ENCODE data around the gene PDIK1L.
"Not testable (repeated sequence)": the region's sequence is repeated elsewhere in the genome, so short reads cannot be mapped to it uniquely, and the experiment has no call there.

PDIK1L gene

DNA sequence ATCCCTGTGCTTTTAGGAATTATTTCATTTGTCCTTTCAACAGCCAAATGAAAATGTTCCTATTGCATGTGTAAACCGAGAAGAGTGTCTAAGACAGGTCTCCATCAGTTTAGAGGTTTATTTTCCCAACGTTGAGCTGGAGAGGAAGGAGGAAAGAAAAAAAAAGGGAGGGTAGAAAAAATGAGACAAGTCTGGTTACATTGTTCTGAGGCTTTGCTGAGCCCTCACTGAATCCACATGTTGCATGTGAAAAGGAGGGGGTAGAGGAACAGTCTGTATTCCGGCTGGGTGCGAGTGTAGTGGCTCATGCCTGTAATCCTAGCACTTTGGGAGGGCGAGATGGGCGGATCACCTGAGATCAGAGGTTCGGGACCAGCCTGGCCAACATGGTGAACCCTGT, 19.2 kb upstream of the PDIK1L start:
- DNase-seq = no peak

DNA sequence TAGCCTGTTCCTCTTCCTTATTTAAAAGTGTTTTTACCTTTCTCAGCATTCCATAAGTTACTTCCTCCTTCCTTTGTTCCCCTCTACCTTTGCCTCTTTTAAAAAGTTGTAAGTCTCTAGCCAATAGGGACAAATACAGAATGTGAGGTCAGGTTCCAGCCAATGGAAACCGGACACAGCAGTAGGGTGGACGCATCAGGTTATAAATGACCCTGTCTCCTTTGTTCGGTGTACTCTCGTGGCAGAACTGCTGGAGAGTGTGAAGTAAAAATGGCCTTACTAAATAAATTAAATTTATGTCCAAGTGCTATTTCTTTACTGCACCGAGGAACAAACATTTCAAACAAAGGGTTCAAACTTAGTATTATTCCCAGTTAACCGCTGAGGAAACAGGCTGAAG, 18.1 kb upstream of the PDIK1L start:
- DNase-seq = not testable (repeated sequence)

GRCh38 chr1:26094076-26094669, 17.5 kb upstream of the PDIK1L start:
- DNase-seq = no peak

GRCh38 chr1:26094677-26095383, 16.8 kb upstream of the PDIK1L start:
- no peak for DNase-seq

- no peak for DNase-seq
Observed at GRCh38 chr1:26096471-26096870, 15.2 kb upstream of the PDIK1L start.

- DNase-seq = no peak
Observed at GRCh38 chr1:26097696-26098095, 13.9 kb upstream of the PDIK1L start.

DNA sequence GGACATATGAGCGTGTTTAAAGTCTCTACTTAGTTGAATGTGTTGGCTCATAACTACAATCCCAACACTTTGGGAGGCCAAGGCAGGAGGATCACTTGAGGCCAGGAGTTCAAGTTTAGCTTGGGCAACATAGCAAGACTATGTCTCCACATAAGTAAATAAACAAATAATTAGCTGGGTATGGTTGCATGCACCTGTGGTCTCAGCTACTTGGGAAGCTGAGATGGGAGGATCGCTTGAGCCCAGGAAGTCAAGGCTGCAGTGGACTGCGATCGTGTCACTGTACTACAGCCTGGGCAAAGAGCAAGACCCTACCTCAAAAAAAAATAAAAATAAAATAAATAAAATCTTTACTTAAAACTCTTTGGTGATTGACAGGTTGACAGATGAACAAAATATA, 13.0 kb upstream of the PDIK1L start:
- DNase-seq = no peak

- no peak for DNase-seq
Observed at GRCh38 chr1:26099780-26100179, 11.8 kb upstream of the PDIK1L start.

DNA sequence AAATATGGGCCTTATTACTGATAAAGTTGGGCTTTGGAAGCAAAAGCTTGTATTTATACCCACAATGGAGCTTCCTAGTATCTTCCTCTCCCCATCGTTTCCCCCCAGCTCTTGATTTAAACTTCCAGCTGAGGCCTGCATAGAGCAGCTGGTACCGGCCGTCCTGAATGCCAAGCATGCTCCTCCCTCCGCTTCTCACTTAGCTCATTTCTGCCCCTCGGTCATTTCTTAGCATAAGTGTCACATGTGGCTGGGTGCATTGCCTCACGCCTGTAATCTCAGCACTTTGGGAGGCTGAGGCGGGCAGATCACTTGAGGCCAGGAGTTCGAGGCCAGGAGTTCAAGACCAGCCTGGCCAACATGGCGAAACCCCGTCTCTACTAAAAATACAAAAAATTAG, 11.4 kb upstream of the PDIK1L start:
- not testable (repeated sequence) for DNase-seq

DNA sequence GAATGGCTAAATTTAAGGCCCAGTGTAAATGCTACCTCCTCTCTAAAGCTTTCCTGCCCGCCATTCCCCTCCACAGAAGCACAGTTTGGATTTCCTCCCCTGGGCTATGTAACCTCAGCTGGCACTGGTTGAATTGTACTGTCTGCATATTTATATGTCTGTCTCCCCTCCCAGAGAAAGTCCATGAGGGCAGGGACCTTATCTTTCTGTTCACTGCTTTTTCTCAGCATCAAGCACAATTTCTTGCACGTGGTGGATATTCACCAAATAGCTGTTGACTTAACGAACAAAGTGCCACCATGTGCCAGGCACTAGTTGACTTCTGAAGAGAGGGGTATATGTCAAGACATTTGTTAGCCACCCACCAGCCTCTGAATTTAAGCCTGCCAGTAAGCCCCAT, 9.5 kb upstream of the PDIK1L start:
- DNase-seq = no peak

- DNase-seq = no peak
Observed at GRCh38 chr1:26102526-26102925, 9.1 kb upstream of the PDIK1L start.

DNA sequence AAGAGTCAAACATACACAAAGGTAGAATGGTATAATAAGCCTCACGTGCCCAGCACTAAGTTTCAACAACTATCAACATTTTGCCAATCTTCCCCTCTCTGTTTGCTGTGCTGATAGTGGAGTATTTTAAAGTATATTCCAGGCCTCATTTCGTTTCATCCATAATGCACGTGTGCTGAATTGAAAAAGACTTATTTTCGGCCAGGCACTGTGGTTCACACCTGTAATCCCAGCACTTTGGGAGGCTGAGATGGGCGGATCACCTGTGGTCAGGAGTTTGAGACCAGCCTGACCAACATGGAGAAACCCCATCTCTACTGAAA, 6.4 kb upstream of the PDIK1L start:
- DNase-seq = not testable (repeated sequence)

DNA sequence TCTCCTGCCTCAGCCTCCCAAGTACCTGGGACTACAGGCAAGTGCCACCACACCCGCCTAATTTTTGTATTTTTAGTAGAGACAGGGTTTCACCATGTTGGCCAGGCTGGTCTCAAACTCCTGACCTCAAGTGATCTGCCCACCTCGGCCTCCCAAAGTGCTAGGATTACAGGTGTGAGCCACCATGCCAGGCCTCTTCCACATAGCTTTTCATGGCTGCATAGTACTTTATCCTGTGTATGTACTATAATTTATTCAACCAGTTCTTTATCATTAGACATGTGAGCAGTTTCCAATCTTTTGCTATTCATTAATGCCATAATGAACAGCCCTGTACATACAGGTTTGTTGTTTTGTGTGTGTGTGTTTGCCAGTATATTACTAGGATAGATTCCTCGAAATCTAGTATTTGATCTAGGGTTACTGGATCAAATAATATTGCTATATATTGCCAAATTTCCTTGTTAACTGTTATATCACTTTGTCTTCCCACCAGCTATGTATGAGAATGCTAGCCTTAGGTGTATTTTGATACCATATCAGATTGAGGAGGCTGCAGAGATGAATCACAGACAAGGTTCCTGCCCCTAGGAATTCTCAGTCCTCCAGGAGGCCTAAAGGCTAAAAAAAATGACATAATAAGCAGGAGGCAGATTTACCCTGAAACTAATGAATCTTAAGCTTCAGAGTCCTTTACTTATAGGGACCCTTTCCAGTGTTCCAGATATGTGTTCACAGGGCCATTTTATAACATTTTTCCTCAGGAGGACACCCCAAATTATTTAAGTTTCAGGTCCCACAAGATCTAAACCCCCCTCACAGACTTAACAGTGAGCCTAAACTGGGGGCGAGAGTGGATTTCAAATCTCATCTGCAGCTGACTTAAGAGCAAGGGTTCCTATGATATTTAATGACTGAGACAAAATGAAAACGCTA, 2.1 kb upstream of the PDIK1L start:
- DNase-seq = no peak

- peak; percentile 81 for DNase-seq
Observed at GRCh38 chr1:26110731-26111529, 694 bp upstream of the PDIK1L start.

- no peak for DNase-seq
Observed at GRCh38 chr1:26112407-26112775, 767 bp downstream of the PDIK1L start.

DNA sequence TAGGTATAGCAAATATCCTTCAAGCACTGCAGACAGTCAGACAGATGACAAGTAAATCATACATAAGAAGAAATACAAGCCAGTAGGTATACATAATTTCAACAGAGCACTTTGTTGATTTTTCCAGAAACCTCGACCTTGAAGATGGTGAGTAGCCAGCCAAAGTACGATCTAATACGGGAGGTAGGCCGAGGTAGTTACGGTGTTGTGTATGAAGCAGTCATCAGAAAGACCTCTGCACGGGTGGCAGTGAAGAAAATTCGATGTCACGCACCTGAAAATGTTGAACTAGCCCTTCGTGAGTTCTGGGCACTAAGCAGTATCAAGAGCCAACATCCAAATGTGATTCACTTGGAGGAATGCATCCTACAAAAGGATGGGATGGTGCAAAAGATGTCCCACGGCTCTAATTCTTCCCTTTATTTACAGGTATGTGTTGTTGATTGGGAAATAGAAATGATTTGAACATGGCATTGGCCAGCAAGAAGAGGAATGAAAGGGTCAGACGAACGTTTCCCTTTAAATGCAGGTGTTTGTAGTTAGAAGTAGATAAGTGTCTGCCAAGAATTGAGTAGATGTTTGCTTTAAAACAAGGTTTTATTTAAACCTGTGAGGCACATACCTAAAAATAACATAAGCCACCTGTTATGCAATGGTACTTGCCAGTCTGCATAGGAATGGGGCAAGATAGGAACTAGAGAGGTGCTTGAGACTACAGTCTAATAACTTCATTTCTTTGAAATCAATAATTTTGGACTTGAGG, 2.7 kb downstream of the PDIK1L start:
- no peak for DNase-seq

GRCh38 chr1:26119892-26120608, 8.4 kb downstream of the PDIK1L start:
- DNase-seq = no peak

DNA sequence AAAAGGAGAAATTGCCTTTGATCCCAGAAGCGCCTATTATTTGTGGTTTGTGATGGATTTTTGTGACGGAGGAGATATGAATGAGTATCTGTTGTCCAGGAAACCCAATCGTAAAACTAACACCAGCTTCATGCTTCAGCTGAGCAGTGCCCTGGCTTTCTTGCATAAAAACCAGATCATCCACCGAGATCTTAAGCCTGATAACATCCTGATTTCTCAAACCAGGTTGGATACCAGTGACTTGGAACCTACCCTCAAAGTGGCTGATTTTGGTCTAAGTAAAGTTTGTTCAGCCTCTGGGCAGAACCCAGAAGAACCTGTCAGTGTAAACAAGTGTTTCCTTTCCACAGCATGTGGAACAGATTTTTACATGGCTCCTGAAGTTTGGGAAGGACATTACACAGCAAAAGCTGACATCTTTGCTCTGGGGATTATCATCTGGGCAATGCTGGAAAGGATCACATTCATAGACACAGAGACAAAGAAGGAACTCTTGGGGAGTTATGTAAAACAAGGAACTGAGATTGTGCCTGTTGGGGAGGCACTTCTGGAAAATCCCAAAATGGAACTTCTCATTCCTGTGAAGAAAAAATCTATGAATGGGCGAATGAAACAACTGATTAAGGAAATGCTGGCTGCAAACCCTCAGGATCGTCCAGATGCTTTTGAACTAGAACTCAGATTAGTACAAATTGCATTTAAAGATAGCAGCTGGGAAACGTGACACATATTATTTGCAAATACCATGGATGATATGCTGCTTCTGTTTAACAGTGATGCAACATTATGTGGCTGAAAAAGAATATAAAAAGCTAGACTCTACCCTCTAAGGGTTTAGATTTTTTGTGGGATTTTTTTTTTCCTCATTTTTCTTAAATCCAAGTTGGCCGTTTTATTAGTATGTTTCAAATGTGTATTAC, 10.5 kb downstream of the PDIK1L start:
- DNase-seq = no peak

- DNase-seq = no peak
Observed at GRCh38 chr1:26122988-26123973, 11.7 kb downstream of the PDIK1L start.
